ENCODE measurements around the gene POT1.

GRCh38 chr7:124775422-124775821 is 154.2 kb downstream of the POT1 start:
- TF ChIP-seq IRF1 (CRISPR knock-in tag; IDR thresholded peaks at IDR 0.05) = no peak
- TF ChIP-seq NFATC4 (CRISPR knock-in tag; IDR thresholded peaks at IDR 0.05) = no peak
- no peak for TF ChIP-seq TEAD4 (CRISPR knock-in tag; IDR thresholded peaks at IDR 0.05)
- no peak for TF ChIP-seq ATF1 (CRISPR knock-in tag; IDR thresholded peaks at IDR 0.05)
- TF ChIP-seq, protein P1, sequence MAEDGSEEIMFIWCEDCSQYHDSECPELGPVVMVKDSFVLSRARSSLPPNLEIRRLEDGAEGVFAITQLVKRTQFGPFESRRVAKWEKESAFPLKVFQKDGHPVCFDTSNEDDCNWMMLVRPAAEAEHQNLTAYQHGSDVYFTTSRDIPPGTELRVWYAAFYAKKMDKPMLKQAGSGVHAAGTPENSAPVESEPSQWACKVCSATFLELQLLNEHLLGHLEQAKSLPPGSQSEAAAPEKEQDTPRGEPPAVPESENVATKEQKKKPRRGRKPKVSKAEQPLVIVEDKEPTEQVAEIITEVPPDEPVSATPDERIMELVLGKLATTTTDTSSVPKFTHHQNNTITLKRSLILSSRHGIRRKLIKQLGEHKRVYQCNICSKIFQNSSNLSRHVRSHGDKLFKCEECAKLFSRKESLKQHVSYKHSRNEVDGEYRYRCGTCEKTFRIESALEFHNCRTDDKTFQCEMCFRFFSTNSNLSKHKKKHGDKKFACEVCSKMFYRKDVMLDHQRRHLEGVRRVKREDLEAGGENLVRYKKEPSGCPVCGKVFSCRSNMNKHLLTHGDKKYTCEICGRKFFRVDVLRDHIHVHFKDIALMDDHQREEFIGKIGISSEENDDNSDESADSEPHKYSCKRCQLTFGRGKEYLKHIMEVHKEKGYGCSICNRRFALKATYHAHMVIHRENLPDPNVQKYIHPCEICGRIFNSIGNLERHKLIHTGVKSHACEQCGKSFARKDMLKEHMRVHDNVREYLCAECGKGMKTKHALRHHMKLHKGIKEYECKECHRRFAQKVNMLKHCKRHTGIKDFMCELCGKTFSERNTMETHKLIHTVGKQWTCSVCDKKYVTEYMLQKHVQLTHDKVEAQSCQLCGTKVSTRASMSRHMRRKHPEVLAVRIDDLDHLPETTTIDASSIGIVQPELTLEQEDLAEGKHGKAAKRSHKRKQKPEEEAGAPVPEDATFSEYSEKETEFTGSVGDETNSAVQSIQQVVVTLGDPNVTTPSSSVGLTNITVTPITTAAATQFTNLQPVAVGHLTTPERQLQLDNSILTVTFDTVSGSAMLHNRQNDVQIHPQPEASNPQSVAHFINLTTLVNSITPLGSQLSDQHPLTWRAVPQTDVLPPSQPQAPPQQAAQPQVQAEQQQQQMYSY (CRISPR knock-in tag; IDR thresholded peaks at IDR 0.05) = no peak
- no peak for TF ChIP-seq MXD4 (CRISPR knock-in tag; IDR thresholded peaks at IDR 0.05; ENCODE audit: borderline replicate concordance)
- no peak for TF ChIP-seq MAX (CRISPR knock-in tag; IDR thresholded peaks at IDR 0.05)
- TF ChIP-seq ZNF263 (CRISPR knock-in tag; IDR thresholded peaks at IDR 0.05; ENCODE audit: low read depth) = no peak
- no peak for TF ChIP-seq CTCF (IDR thresholded peaks at IDR 0.05)
- no peak for TF ChIP-seq USF2 (CRISPR knock-in tag; IDR thresholded peaks at IDR 0.05)

All from WTC11 (cell line).